ENCODE data around the gene ISG15.
A peak's percentile ranks its signal among the peaks of the same experiment; 100 is the strongest.
"Not testable (repeated sequence)": the region's sequence is repeated elsewhere in the genome, so short reads cannot be mapped to it uniquely, and the experiment has no call there.

ISG15 gene

DNA sequence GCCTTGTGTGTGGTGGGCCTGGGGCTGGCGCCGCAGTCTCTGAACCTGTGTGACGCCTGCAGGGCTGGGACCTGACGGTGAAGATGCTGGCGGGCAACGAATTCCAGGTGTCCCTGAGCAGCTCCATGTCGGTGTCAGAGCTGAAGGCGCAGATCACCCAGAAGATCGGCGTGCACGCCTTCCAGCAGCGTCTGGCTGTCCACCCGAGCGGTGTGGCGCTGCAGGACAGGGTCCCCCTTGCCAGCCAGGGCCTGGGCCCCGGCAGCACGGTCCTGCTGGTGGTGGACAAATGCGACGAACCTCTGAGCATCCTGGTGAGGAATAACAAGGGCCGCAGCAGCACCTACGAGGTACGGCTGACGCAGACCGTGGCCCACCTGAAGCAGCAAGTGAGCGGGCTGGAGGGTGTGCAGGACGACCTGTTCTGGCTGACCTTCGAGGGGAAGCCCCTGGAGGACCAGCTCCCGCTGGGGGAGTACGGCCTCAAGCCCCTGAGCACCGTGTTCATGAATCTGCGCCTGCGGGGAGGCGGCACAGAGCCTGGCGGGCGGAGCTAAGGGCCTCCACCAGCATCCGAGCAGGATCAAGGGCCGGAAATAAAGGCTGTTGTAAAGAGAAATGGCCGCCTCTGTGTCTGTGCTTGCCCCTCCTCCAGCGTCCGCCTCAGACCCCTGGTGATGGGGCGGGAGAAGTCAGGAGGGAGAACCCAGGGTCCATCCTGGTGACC, 788 bp downstream of the ISG15 start:
- no peak for DNase-seq (ENCODE audit: extremely low read depth, insufficient read length)
- no peaks in the 10 kb centered on the region for H3K27me3 ChIP-seq (replicated peaks; ENCODE audit: control insufficient read depth, insufficient read depth, low read length)
- TF ChIP-seq, protein P1, sequence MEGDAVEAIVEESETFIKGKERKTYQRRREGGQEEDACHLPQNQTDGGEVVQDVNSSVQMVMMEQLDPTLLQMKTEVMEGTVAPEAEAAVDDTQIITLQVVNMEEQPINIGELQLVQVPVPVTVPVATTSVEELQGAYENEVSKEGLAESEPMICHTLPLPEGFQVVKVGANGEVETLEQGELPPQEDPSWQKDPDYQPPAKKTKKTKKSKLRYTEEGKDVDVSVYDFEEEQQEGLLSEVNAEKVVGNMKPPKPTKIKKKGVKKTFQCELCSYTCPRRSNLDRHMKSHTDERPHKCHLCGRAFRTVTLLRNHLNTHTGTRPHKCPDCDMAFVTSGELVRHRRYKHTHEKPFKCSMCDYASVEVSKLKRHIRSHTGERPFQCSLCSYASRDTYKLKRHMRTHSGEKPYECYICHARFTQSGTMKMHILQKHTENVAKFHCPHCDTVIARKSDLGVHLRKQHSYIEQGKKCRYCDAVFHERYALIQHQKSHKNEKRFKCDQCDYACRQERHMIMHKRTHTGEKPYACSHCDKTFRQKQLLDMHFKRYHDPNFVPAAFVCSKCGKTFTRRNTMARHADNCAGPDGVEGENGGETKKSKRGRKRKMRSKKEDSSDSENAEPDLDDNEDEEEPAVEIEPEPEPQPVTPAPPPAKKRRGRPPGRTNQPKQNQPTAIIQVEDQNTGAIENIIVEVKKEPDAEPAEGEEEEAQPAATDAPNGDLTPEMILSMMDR (IDR thresholded peaks at IDR 0.05; ENCODE audit: insufficient read depth, low read length, poor library complexity, severe bottlenecking), result no peak
- peak overlapping the region; percentile 74 for H3K4me3 ChIP-seq (replicated peaks; ENCODE audit: low read depth, low read length)
- no peaks in the 10 kb centered on the region for H3K36me3 ChIP-seq (ENCODE audit: control insufficient read depth, insufficient read depth, low read length)

DNA sequence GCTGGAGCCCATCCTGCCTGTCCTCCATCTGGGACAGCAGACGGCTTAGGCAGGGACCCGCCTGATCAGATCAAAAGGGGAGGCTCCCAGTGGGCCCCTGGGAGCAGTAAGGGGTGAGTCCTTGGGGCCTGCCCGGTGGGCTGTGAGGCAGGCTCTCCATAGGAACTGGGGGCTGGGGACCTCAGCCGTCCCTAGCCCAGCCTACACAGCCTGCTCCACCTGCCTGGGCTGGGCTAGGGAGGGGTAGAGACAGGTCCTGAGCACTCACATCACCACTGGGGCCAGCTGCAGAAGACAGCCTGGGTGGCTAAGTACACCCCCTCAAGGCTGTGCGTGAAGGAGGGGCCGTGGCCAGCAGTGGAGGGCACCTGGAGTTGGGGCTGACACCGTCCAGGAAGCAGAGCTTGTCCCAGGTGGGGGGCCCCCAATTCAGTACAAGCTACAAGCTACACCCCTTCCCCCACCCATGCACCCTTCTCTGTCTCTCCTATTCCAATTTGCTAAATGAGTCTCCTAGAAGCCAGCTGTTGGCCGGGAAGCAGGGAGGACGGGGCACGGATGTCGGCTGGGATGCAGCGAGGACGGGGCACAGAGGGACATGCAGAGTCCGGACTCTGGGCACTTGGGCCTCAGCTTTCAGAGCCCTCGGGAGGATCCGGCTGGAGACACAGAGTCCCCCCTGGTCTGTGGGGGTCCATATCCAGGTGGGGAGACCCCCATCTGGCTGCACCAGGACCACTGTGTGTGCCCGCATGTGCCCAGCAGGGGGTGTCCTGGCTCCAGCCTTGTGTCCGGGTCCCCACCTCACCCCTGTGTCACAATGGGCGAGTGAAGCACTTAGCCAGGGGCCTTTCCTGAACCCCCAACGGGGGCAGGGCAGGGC, 1.7 kb downstream of the ISG15 start:
- DNase-seq (ENCODE audit: extremely low read depth, insufficient read length), result no peak
- peak overlapping the region; percentile 74 for H3K4me3 ChIP-seq (replicated peaks; ENCODE audit: low read depth, low read length)

DNA sequence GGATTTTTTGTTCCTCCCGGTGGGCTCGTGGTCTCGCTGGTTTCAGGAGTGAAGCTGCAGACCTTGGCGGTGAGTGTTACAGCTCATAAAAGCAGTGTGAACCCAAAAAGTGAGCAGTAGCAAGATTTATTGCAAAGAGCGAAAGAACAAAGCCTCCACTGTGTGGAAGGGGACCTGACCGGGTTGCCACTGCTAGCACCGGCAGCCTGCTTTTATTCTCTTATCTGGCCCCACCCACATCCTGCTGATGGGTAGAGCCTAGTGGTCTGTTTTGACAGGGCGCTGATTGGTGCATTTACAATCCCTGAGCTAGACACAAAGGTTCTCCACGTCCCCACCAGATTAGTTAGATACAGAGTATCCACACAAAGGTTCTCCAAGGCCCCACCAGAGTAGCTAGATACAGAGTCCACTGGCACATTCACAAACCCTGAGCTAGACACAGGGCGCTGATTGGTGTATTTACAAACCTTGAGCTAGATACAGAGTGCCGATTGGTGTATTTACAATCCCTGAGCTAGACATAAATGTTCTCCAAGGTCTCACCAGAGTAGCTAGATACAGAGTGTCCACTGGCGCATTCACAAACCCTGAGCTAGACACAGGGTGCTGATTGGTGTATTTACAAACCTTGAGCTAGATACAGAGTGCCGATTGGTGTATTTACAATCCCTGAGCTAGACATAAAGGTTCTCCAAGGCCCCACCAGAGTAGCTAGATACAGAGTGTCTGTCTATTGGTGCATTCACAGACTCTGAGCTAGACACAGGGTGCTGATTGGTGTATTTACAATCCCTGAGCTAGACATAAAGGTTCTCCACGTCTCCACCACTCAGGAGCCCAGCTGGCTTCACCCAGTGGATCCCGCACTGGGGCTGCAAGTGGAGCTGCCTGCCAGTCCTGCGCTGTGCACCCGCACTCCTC, 4.4 kb downstream of the ISG15 start:
- DNase-seq (ENCODE audit: extremely low read depth, insufficient read length); H3K27me3 ChIP-seq (replicated peaks; ENCODE audit: control insufficient read depth, insufficient read depth, low read length); H3K4me3 ChIP-seq (replicated peaks; ENCODE audit: low read depth, low read length); H3K36me3 ChIP-seq (ENCODE audit: control insufficient read depth, insufficient read depth, low read length): not testable (repeated sequence)

More for the DNA sequence above, 1.7 kb downstream of the ISG15 start:
- H3K36me3 ChIP-seq (ENCODE audit: control insufficient read depth, insufficient read depth, low read length), result no peaks in the 10 kb centered on the region
- TF ChIP-seq, protein P1 (IDR thresholded peaks at IDR 0.05; ENCODE audit: insufficient read depth, low read length, poor library complexity, severe bottlenecking), result peak; percentile 57
- no peaks in the 10 kb centered on the region for H3K27me3 ChIP-seq (replicated peaks; ENCODE audit: control insufficient read depth, insufficient read depth, low read length)

DNA sequence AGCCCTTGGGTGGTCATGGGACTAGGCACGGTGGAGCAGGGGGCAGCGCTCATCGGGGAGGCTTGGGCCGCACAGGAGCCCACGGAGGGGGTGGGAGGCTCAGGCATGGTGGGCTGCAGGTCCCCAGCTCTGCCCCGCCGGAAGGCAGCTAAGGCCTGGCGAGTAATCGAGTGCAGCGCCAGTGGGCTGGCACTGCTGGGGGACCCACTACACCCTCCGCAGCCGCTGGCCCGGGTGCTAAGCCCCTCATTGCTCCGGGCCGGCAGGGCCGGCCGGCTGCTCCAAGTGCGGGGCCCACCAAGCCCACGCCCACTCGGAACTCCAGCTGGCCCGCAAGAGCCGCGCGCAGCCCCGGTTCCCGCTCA, 5.0 kb downstream of the ISG15 start:
- H3K36me3 ChIP-seq (ENCODE audit: control insufficient read depth, insufficient read depth, low read length); H3K4me3 ChIP-seq (replicated peaks; ENCODE audit: low read depth, low read length); H3K27me3 ChIP-seq (replicated peaks; ENCODE audit: control insufficient read depth, insufficient read depth, low read length); DNase-seq (ENCODE audit: extremely low read depth, insufficient read length): not testable (repeated sequence)

DNA sequence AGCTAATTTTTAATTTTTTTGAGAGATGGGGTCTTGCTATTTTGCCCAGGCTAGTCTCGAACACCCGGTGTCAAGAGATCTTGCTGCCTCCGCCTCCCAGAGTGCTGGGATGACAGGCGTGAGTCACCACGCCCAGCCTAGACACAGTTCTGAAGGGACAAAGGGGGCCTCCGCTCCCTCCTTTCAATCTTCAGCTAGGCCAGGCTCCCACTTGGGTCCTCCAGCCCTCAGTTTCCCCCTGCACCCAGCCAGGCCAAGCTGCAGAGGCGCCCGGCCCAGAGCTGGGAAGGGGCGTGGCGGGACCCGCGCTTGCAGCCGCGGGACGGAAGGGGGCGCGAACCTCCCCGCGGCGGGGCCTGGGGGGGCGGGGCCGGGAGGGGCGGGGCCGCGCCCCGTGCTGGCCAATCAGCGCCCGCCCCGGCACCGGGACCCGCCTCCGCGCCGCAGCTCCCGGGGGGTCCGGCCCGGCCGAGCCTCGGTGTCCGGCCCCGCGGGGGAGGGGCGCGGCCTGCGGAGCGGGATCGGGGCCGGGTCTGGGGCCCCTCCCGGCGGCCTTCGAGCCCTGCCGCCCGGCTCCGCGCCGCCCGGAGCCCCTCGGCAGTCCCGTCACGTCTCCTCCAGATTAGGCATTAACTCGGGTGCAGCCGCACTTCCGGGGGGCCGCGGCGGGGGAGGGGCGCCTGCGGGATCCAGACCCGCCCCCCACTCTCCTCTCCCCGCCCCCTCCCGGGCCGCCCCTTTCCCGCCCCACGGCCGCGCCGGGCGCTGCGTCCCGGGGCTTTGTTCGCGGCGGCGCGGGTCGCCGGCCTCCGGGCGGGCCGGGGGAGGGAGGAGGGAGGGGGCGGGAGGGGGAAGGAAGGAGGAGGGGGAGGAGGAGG, 6.1 kb downstream of the ISG15 start:
- H3K4me3 ChIP-seq (replicated peaks; ENCODE audit: low read depth, low read length), result peak overlapping the region; percentile 58
- H3K36me3 ChIP-seq (ENCODE audit: control insufficient read depth, insufficient read depth, low read length), result no peaks in the 10 kb centered on the region
- TF ChIP-seq, protein P1 (IDR thresholded peaks at IDR 0.05; ENCODE audit: insufficient read depth, low read length, poor library complexity, severe bottlenecking), result peak; percentile 59
- peak; percentile 83 for DNase-seq (ENCODE audit: extremely low read depth, insufficient read length)
- H3K27me3 ChIP-seq (replicated peaks; ENCODE audit: control insufficient read depth, insufficient read depth, low read length), result no peaks in the 10 kb centered on the region

DNA sequence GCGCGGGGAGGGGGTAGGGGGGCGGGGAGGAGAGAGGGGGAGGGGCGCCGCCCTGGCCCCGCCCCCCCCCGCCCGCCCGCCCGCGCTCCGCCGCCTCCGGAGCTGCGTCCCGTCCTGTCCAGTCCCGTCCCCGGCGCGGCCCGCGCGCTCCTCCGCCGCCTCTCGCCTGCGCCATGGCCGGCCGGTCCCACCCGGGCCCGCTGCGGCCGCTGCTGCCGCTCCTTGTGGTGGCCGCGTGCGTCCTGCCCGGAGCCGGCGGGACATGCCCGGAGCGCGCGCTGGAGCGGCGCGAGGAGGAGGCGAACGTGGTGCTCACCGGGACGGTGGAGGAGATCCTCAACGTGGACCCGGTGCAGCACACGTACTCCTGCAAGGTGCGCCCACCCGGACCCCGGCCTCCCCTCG, 6.7 kb downstream of the ISG15 start, which contains the start of gene AGRN:
Gene AGRN, plus strand, starts transcription at position 121 of the 405 bp plus-strand sequence. Its CDS starts 53 bp downstream, at position 174.
- Histone ChIP-seq H3K27me3 (replicated peaks; ENCODE audit: control insufficient read depth, insufficient read depth, low read length) (no peaks in the 10 kb centered on the region), H3K36me3 (ENCODE audit: control insufficient read depth, insufficient read depth, low read length) (no peaks in the 10 kb centered on the region), H3K4me3 (replicated peaks; ENCODE audit: low read depth, low read length) (peak within 1 kb of the TSS; percentile 71)
- TF ChIP-seq, protein P1 (IDR thresholded peaks at IDR 0.05; ENCODE audit: insufficient read depth, low read length, poor library complexity, severe bottlenecking), result no peak
- no peak for DNase-seq (ENCODE audit: extremely low read depth, insufficient read length)
